GM18505 (cell line): ENCODE measurements around the gene TMTC1.
"Not testable (repeated sequence)": the region's sequence is repeated elsewhere in the genome, so short reads cannot be mapped to it uniquely, and the experiment has no call there.

Source experiments
- ATAC-seq: cut with Tn5 transposase; IDR thresholded peaks from one replicate; pipeline ENCODE4 v1.9.1; 2021; ENCODE audit not compliant: unreplicated experiment
- POLR2A ChIP-seq: IDR thresholded peaks from 4 replicates; pipeline ENCODE4 v1.6.1; 2011; ENCODE audit warnings: borderline replicate concordance; ENCODE audit not compliant: insufficient read depth, insufficient read length; ENCODE audit errors: extremely low read depth

TMTC1 gene

GRCh38 chr12:29640589-29641345, 143.0 kb downstream of the TMTC1 start:
- ATAC-seq, result no peak
- TF ChIP-seq POLR2A, result no peak

GRCh38 chr12:29639893-29640495, 143.7 kb downstream of the TMTC1 start:
- no peak for ATAC-seq
- TF ChIP-seq POLR2A, result no peak

GRCh38 chr12:29638528-29638927, 145.2 kb downstream of the TMTC1 start:
- TF ChIP-seq POLR2A, result no peak
- ATAC-seq, result no peak

- no peak for TF ChIP-seq POLR2A
- ATAC-seq, result no peak
Observed at GRCh38 chr12:29634057-29634456, 149.7 kb downstream of the TMTC1 start.

GRCh38 chr12:29630164-29630563, 153.6 kb downstream of the TMTC1 start:
- not testable (repeated sequence) for ATAC-seq

- TF ChIP-seq POLR2A, result no peak
- no peak for ATAC-seq
Observed at GRCh38 chr12:29627221-29627620, 156.5 kb downstream of the TMTC1 start.

GRCh38 chr12:29625359-29625953, 158.3 kb downstream of the TMTC1 start:
- TF ChIP-seq POLR2A, result no peak

GRCh38 chr12:29622251-29622650, 161.5 kb downstream of the TMTC1 start:
- ATAC-seq, result no peak
- no peak for TF ChIP-seq POLR2A

More at GRCh38 chr12:29625359-29625953, 158.3 kb downstream of the TMTC1 start:
- no peak for ATAC-seq

- TF ChIP-seq POLR2A, result no peak
- no peak for ATAC-seq
Observed at GRCh38 chr12:29620030-29620429, 163.7 kb downstream of the TMTC1 start.

GRCh38 chr12:29617407-29617803, 166.3 kb downstream of the TMTC1 start:
- no peak for TF ChIP-seq POLR2A

GRCh38 chr12:29616664-29617406, 166.9 kb downstream of the TMTC1 start:
- no peak for ATAC-seq
- TF ChIP-seq POLR2A, result no peak

More at GRCh38 chr12:29617407-29617803, 166.3 kb downstream of the TMTC1 start:
- ATAC-seq, result no peak

- no peak for TF ChIP-seq POLR2A
- no peak for ATAC-seq
Observed at GRCh38 chr12:29614694-29615325, 168.9 kb downstream of the TMTC1 start.

GRCh38 chr12:29612912-29613311, 170.8 kb downstream of the TMTC1 start:
- no peak for ATAC-seq

GRCh38 chr12:29611906-29612305, 171.8 kb downstream of the TMTC1 start:
- no peak for ATAC-seq
- no peak for TF ChIP-seq POLR2A

More at GRCh38 chr12:29612912-29613311, 170.8 kb downstream of the TMTC1 start:
- TF ChIP-seq POLR2A, result no peak
